Heart left ventricle (tissue), 16 donors: Measurements from ENCODE around the gene SLC39A10. TPM values are rescaled to one million over a fixed set of nuclear protein-coding genes. Genes with fewer than 3 reads are reported as not detected.

ENCODE experiments used
- ATAC-seq, 4 donors: fragments of 200-7000 bp; cut with Tn5 transposase; one replicate each; pipeline ENCODE4 v1.9.1; 2020 to 2022; ENCODE audit warnings: moderate library complexity in 4 of 4, mild to moderate bottlenecking in 3 of 4, moderate number of reproducible peaks in 1 of 4
- DNase-seq, 5 donors: peaks; one replicate each; pipeline ENCODE4 v3.0.0-alpha.2; 2020
- H3K27ac ChIP-seq, 12 donors: fragments of 200-600 bp; sonication (generic) in 4 of 12; one replicate each; pipeline versions ENCODE4 v1.5.0 to v1.8.0; 2016 to 2022; ENCODE audit warnings: mild to moderate bottlenecking in 2 of 12
- H3K27me3 ChIP-seq, 9 donors: fragments of 200-600 bp; sonication (generic) in 2 of 9; one replicate each; pipeline versions ENCODE4 v1.5.1 to v1.8.0; 2016 to 2022; ENCODE audit warnings: mild to moderate bottlenecking in 3 of 9
- H3K36me3 ChIP-seq, 9 donors: fragments of 200-600 bp; sonication (generic) in 2 of 9; one replicate each; pipeline versions ENCODE4 v1.5.0 to v1.8.0; 2018 to 2022; ENCODE audit warnings: mild to moderate bottlenecking in 2 of 9
- H3K4me1 ChIP-seq, 12 donors: fragments of 200-600 bp; sonication (generic) in 4 of 12; one replicate each; pipeline versions ENCODE4 v1.5.0 to v1.8.0; 2016 to 2022; ENCODE audit warnings: mild to moderate bottlenecking in 3 of 12
- H3K4me3 ChIP-seq, 12 donors: fragments of 200-600 bp; sonication (generic) in 4 of 12; one replicate each; pipeline versions ENCODE4 v1.5.0 to v1.8.0; 2017 to 2022; ENCODE audit warnings: mild to moderate bottlenecking in 9 of 12, moderate library complexity in 4 of 12
- H3K9me3 ChIP-seq, 12 donors: fragments of 200-600 bp; sonication (generic) in 4 of 12; one replicate each; pipeline versions ENCODE4 v1.5.0 to v1.8.0; 2016 to 2022; ENCODE audit warnings: mild to moderate bottlenecking in 1 of 12
- POLR2A ChIP-seq, 2 donors: fragments of 450-650 bp; IDR thresholded peaks; one replicate each; pipeline ENCODE4 v1.6.1; 2017; ENCODE audit warnings: antibody characterized with exemption in 2 of 2, mild to moderate bottlenecking in 2 of 2, moderate library complexity in 2 of 2
- WGBS, 4 donors: extraction: QIAGEN DNeasy Blood & Tissue Kit in 2 of 4; methylation state at CpG; one replicate each; pipeline versions ENCODE4 v1.1.5 to v1.1.7; 2013 to 2018; 5-methylcytosine and 5-hydroxymethylcytosine counted together
- intact Hi-C, 10 donors: fragments of 100-400 bp; cut with DNase I; formaldehyde crosslinking; loops; one replicate each; pipeline versions ENCODE4 v1.11.1 to v1.14.2; 2022
- polyA plus RNA-seq, 2 donors: library from polyadenylated mRNA; stranded (reverse); fragments of 200-250 nt; gene quantifications; one replicate each; pipeline ENCODE4 v1.2.3, GENCODE V29; 2013
- total RNA-seq, 9 donors: library from RNA; depleted of rRNA in 2 of 9; stranded (reverse); fragments of >200 nt in 2 of 9; fragmentation: NEBNext Ultra II Directional in 3 of 9; extraction: Animal tissue kit (Norgen Biotek cat#: 25700) in 3 of 9; gene quantifications; one replicate each; pipeline versions ENCODE4 v1.1.0 to v1.2.4, GENCODE V29; 2016 to 2023
- TF ChIP-seq, protein P1 (sequence below), 12 donors: fragments of 200-600 bp; sonication (generic) in 4 of 12; IDR thresholded peaks; one replicate each; pipeline versions ENCODE4 v1.5.0 to v1.8.0; 2018 to 2022; ENCODE audit warnings: antibody characterized with exemption in 12 of 12, mild to moderate bottlenecking in 5 of 12
- donor health status: ischemic (EF 13 %, LVEDD 7.1; RV severe dilation, severe dysfunction).
- donor health status: healthy with polysubstance abuse.
- donor health status: DM: no; HTN: yes; CAD: no.
- donor health status: DM: no; HTN: no; CAD: no.
- donor health status: ischemic (EF 25% LVEDD 6.9; RV normal size, moderate dysfunction).
- donor health status: ischemic (EF 25% LVEDD 5.7; RV mildly dilated, moderate dysfunction).
- donor health status: healthy.
- donor health status: DM: yes; HTN: yes; CAD: no.
- donor health status: ischemic (EF 35%, LVEDD 5.7; RV mildly dilated, moderate dysfunction).
- donor health status: nonischemic (EF 11% LVEDD 7.7; RV severe dilation, severe dysfunction).
- donor health status: DM: yes; HTN: yes; CAD: no.
- donor health status: PGD.
- donor health status: ischemic (EF 29% LVEDD 5.4; RV normal size, mild dysfunction).
- donor health status: nonischemic (EF 23%, LVEDD 6.1; RV moderate dilation, normal function).

SLC39A10 gene
- total and polyA plus RNA-seq, 11 donors = 3.1 to 18.2 (median 9.2) TPM

DNA sequence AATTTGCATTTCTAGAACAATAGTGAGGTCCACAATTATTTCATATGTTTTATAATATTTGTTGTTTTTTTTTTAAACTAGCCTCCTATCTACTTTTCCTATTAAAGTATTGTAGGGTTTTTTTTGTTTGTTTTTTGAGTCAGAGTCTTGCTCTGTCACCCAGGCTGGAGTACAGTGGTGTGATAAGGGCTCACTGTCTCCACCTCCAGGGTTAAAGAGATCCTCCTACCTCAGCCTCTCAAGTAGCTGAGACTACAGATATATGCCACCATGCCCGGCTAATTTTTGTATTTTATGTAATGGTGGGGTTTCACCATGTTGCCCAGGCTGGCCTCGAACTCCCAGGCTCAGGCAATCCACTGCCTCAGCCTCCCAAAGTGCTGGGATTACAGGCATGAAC is 122.5 kb downstream of the SLC39A10 start:
- intact Hi-C loops = no loop called here
- TF ChIP-seq, protein P1, sequence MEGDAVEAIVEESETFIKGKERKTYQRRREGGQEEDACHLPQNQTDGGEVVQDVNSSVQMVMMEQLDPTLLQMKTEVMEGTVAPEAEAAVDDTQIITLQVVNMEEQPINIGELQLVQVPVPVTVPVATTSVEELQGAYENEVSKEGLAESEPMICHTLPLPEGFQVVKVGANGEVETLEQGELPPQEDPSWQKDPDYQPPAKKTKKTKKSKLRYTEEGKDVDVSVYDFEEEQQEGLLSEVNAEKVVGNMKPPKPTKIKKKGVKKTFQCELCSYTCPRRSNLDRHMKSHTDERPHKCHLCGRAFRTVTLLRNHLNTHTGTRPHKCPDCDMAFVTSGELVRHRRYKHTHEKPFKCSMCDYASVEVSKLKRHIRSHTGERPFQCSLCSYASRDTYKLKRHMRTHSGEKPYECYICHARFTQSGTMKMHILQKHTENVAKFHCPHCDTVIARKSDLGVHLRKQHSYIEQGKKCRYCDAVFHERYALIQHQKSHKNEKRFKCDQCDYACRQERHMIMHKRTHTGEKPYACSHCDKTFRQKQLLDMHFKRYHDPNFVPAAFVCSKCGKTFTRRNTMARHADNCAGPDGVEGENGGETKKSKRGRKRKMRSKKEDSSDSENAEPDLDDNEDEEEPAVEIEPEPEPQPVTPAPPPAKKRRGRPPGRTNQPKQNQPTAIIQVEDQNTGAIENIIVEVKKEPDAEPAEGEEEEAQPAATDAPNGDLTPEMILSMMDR (IDR thresholded peaks at IDR 0.05) = no peak
- TF ChIP-seq POLR2A (IDR thresholded peaks at IDR 0.05) = no peak
- no peak for ATAC-seq
- Histone ChIP-seq H3K27ac (no peak overlapping the region), H3K4me3 (no peak overlapping the region), H3K4me1 (no peaks in the 10 kb centered on the region), H3K36me3 (no peaks in the 10 kb centered on the region), H3K27me3 (no peaks in the 10 kb centered on the region), H3K9me3 (no peaks in the 10 kb centered on the region)
- 67 to 71% (median 68%) methylated on average over 2 of the region's 2 CpGs for WGBS, 4 donors
- no peak for DNase-seq

DNA sequence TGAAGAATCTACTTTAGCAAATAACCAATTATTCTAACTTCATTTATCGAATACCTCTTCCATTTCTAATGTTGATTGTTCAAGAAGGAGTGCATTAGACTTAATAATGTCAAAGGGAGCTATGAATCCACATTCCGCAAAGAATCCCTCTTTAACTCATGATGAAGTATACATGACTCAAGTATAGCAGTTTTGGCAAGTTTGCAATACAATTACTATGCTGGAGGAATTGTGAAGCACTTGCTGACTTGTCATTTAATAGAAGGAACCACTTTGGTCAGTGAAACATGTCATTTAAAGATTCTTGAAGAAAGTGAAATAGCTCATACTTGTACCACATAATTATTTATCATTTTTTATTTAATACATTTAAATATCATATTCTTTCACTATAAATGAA is 125.1 kb downstream of the SLC39A10 start:
- Histone ChIP-seq H3K4me1 (no peaks in the 10 kb centered on the region), H3K27me3 (no peaks in the 10 kb centered on the region), H3K36me3 (no peaks in the 10 kb centered on the region), H3K9me3 (no peaks in the 10 kb centered on the region), H3K27ac (no peak overlapping the region), H3K4me3 (no peak overlapping the region)
- TF ChIP-seq, protein P1 (IDR thresholded peaks at IDR 0.05) = no peak
- no peak for TF ChIP-seq POLR2A (IDR thresholded peaks at IDR 0.05)
- ATAC-seq (no peak), DNase-seq (no peak)
- intact Hi-C loops = no loop called here
- 87 to 94% (median 91%) methylated on average over 2 of the region's 2 CpGs for WGBS, 4 donors
